ENCODE measurements around the gene BPIFA2. TPM values are rescaled to one million over a fixed set of nuclear protein-coding genes. Genes with fewer than 3 reads are reported as not detected.
"Not testable (repeated sequence)": the region's sequence is repeated elsewhere in the genome, so short reads cannot be mapped to it uniquely, and the experiment has no call there.

Gene BPIFA2, protein sequence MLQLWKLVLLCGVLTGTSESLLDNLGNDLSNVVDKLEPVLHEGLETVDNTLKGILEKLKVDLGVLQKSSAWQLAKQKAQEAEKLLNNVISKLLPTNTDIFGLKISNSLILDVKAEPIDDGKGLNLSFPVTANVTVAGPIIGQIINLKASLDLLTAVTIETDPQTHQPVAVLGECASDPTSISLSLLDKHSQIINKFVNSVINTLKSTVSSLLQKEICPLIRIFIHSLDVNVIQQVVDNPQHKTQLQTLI
- not detected in 2 replicates for total RNA-seq (2014; rRNA removed; shearing (Covaris generic))

DNA sequence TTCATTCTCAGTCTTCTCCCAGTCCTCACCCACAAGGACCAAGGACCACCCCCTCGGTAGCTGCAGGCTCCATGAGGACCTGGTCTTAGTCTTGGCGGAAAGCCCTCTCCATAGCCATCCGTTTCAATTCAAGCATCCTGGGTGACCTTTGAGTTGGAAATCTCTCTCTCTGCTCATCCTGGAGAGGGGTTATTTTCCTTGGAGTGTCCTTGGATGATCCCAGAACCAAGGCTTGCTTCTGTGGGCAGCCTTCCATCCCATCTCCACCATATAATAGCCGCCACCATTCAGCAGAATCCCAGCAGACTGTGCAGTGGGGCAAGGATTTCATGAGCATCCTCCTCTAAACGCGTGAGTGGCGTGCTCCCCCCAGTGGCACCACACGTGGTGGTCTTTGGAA is at the start of gene BPIFA2:
Gene BPIFA2, plus strand, starts transcription at position 301 of the 400 bp plus-strand sequence. CDS start 987 bp downstream, outside the sequence.
- no peaks in the 10 kb centered on the region for H3K36me3 ChIP-seq (replicated peaks; ENCODE audit: control insufficient read depth, insufficient read depth, low read length)
- H3K4me3 ChIP-seq (ENCODE audit: insufficient read depth, low read depth, low read length), result no peak within 1 kb of the TSS
- no peak for DNase-seq
- H3K27me3 ChIP-seq (ENCODE audit: control insufficient read depth, insufficient read depth, low read length), result no peaks in the 10 kb centered on the region

DNA sequence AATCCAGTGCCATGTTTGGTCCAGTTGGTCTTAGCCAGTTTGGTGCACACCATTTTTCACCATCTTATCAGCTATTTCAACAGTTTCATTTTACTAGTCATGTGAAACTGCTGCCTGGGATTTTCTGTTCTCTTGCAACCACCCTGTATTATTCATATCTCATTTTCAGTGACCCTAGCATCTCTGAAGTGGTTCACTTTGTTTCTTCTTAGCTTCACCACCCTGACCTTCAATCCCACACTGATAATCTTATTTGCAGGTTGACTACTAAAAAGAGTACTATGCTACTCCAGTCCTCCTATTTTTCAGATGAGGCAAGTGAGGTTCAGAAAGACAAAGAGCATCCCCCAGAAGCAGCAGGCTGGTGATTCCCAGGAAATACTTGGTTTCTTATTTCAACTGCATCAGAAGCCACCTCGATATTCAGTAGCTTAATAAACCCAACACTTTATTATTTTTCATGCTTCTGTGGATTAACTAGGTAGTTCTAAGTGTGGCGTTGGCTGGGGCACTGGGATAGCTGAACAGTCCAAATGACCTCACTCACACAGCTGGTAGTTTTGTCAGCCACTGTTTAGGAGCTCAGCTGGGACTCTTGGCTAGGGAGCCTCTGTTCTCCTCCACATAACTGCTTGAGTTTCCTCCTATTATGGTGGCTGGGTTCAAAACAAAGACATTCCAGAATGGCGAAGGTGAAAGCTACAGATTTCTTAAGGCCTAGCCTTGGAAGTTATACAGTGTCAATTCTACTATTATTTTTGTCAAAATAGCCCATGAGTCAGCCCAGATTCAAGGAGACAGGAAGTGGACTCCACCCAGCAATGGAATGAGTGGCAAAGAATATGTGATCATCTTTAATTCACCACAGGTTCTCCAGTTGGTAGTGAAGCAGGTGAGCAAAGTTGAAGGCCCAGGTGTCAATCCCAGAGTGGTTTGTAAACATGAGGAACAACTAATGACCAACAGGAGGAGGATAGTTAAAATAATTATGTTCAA is 47.9 kb upstream of the BPIFA2 start:
- no peak overlapping the region for H3K4me3 ChIP-seq (ENCODE audit: insufficient read depth, low read depth, low read length)
- H3K36me3 ChIP-seq (replicated peaks; ENCODE audit: control insufficient read depth, insufficient read depth, low read length), result no peaks in the 10 kb centered on the region
- DNase-seq, result no peak
- no peaks in the 10 kb centered on the region for H3K27me3 ChIP-seq (ENCODE audit: control insufficient read depth, insufficient read depth, low read length)

DNA sequence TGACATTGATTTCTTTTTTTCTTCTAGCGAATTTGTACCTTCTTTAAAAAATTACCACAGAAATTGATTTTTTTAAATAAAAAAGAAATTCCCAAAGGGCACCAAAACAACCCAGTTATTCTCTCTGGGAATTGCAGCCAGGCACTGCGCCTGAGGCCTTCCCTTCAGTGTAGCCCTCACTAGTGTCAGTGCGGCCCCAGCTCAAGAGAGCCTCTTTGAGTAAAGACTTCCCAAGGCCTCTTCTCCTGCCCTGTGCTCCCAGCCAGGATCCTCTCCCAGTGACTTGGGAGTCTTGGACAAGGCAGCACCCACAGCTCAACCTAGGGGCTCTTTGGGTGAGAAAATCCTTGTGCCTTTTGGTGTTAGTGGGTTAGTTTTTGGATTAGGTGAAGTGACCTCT is 47.0 kb upstream of the BPIFA2 start:
- no peaks in the 10 kb centered on the region for H3K27me3 ChIP-seq (ENCODE audit: control insufficient read depth, insufficient read depth, low read length)
- no peak overlapping the region for H3K4me3 ChIP-seq (ENCODE audit: insufficient read depth, low read depth, low read length)
- DNase-seq, result no peak
- no peaks in the 10 kb centered on the region for H3K36me3 ChIP-seq (replicated peaks; ENCODE audit: control insufficient read depth, insufficient read depth, low read length)

DNA sequence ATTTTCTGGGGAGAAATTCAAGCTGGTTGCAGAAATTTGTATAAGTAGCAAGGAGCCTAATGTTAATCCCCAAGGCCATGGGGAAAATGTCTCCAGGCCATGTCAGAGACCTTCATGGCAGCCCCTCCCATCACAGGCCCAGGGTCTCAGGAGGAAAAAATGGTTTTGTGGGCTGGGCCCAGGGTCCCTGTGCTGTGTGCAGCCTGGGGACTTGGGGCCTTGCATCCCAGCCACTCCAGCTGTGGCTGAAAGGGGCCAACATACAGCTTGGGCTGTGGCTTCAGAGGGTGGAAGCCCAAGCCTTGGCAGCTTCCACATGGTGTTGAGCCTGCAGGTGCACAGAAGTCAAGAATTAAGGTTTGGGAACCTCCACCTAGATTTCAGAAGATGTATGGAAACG is 45.7 kb upstream of the BPIFA2 start:
- not testable (repeated sequence) for H3K4me3 ChIP-seq (ENCODE audit: insufficient read depth, low read depth, low read length); DNase-seq; H3K36me3 ChIP-seq (replicated peaks; ENCODE audit: control insufficient read depth, insufficient read depth, low read length); H3K27me3 ChIP-seq (ENCODE audit: control insufficient read depth, insufficient read depth, low read length)

DNA sequence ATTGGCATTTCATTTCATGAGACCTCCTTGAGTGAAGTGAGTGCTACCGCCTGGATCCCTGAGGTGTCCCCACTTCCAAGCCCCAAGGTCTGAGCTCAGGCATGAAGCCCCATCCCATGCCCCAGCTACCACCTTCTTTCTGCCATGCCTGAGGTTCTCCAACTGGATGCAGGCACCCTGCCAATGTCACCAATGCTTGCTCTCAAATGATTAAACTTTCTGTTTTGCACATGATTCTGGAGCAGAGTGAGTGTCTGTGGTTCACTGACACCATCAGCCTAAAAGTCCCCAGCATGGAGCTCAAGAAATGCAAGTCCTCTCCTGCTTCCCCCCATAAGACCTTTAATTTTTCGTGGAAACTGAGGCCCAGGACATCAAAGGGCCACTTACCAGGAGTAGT is 43.7 kb upstream of the BPIFA2 start:
- no peak for DNase-seq

DNA sequence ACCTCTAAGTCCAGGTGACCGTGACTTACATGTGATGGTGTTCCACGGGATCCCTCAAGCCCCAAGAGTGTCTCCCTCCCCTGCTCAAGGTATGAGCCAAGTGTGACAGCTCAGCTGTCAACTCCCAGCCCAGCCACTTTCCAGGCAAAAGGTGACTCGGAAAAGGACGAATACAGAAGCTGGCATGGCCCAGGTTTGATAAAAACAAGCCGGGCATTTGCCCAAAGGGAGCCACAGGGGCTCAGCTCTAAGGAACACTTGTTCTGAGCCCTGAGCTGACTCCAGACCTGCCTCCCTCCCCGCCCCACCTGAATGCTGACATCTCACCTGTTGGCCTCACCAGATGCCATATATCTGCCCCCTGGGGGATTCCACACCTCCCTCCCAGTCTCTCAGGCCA is 43.0 kb upstream of the BPIFA2 start:
- no peaks in the 10 kb centered on the region for H3K27me3 ChIP-seq (ENCODE audit: control insufficient read depth, insufficient read depth, low read length)
- H3K36me3 ChIP-seq (replicated peaks; ENCODE audit: control insufficient read depth, insufficient read depth, low read length), result no peaks in the 10 kb centered on the region
- DNase-seq, result no peak
- H3K4me3 ChIP-seq (ENCODE audit: insufficient read depth, low read depth, low read length), result no peak overlapping the region

More for the DNA sequence above, 43.7 kb upstream of the BPIFA2 start:
- H3K27me3 ChIP-seq (ENCODE audit: control insufficient read depth, insufficient read depth, low read length), result no peaks in the 10 kb centered on the region
- H3K36me3 ChIP-seq (replicated peaks; ENCODE audit: control insufficient read depth, insufficient read depth, low read length), result no peaks in the 10 kb centered on the region
- no peak overlapping the region for H3K4me3 ChIP-seq (ENCODE audit: insufficient read depth, low read depth, low read length)

DNA sequence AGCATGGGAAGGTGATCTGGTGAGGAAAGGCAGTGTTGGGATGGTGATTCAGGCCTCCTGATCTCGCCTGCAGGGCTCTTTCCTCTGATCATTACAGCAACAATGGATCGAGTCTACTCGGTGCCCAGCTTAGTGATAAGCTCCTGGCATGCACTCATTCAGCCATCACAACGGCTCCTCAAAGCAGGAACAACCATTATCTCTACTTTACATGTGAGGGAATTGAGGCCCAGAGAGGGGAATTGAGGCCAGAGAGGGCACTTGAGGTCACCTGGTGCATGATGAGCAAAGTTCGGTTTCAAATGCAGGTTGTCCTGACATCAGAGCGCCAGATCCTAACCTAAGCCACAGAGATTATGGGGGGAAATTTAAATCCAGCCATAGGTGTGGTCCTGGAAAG is 42.0 kb upstream of the BPIFA2 start:
- no peak for DNase-seq
- no peak overlapping the region for H3K4me3 ChIP-seq (ENCODE audit: insufficient read depth, low read depth, low read length)

DNA sequence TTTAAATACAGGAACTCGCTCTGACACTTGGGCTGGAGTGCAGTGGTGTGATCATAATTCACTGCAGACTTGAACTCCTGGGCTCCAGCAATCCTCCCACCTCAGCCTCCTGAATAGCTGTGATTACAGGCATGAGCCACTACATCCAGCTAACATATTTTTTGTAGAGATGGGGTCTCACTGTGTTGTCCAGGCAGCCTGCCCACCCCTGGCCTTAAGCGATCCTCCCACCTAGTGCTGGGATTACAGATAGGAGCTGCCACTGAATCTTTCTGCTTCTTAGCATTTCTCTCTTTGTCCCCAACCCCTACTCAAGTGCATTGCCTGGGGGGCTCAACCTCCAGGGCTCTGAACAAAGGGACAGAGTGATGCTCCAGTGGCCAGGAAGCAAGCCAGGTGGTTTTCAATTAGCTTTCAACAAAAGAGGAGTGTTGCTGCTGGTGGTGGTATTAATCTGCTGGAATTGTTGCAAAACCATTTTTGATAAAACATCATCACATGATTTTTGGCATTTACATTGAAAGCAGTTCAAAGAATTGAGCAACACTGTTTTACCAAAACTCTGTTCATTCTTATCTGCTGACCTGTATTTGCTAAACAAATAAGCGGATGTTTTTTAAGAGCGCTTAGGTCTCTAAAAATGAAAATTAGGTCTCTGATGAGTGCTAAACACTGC is 40.4 kb upstream of the BPIFA2 start:
- no peaks in the 10 kb centered on the region for H3K36me3 ChIP-seq (replicated peaks; ENCODE audit: control insufficient read depth, insufficient read depth, low read length)
- no peak for DNase-seq
- no peaks in the 10 kb centered on the region for H3K27me3 ChIP-seq (ENCODE audit: control insufficient read depth, insufficient read depth, low read length)
- no peak overlapping the region for H3K4me3 ChIP-seq (ENCODE audit: insufficient read depth, low read depth, low read length)

More for the DNA sequence above, 42.0 kb upstream of the BPIFA2 start:
- Histone ChIP-seq H3K27me3 (ENCODE audit: control insufficient read depth, insufficient read depth, low read length) (no peaks in the 10 kb centered on the region), H3K36me3 (replicated peaks; ENCODE audit: control insufficient read depth, insufficient read depth, low read length) (no peaks in the 10 kb centered on the region)

DNA sequence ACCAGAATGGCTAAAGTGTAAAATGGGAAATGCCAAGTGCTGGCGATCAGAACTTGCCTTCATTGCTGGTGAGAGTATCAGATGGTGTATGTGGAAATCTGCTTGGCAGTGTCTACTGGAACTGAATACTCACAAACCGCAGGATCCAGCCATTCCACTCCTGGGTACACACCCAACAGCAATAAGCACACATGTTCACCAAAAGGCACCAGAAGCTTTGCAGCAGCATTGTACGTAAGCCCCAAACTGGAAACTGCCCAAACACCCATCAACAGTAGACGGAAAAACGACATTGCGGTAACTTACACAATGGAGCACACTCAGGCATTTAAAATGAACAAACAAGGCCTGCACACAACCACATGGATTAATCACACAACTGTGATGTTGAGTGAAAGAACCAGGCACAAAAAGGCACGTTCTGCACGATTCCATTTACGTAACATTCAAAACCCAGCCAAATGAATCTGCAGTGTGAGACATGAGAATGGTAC is 37.3 kb upstream of the BPIFA2 start:
- Histone ChIP-seq H3K36me3 (replicated peaks; ENCODE audit: control insufficient read depth, insufficient read depth, low read length) (no peaks in the 10 kb centered on the region), H3K4me3 (ENCODE audit: insufficient read depth, low read depth, low read length) (no peak overlapping the region), H3K27me3 (ENCODE audit: control insufficient read depth, insufficient read depth, low read length) (no peaks in the 10 kb centered on the region)
- DNase-seq, result no peak

DNA sequence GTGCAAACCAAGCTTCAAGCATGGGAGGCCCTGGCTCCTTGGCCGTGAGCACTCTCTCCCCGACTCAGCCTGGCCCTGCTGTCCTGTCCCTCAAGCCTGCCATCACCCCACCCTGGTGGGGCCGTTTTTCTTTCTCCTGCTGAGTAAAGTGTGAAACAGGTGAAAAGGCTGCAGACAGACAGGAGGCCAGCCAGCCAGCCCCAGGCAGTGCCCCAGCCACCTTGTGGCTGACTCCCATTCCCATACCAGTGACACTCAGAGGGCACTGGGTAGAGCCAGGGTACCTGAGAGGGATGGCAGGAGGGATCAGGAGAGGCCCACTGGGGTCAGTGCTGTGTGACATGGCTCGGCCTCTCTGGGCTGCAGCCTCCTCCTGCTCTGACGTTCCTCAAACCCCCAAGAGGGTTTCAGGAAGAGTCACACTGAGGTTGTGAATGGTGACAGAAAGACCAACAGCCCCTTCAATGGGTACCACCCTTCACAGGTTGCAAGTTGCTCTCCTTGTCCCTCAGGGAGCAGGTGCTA is 35.9 kb upstream of the BPIFA2 start:
- no peak for DNase-seq
- no peaks in the 10 kb centered on the region for H3K36me3 ChIP-seq (replicated peaks; ENCODE audit: control insufficient read depth, insufficient read depth, low read length)
- no peaks in the 10 kb centered on the region for H3K27me3 ChIP-seq (ENCODE audit: control insufficient read depth, insufficient read depth, low read length)
- H3K4me3 ChIP-seq (ENCODE audit: insufficient read depth, low read depth, low read length), result no peak overlapping the region

DNA sequence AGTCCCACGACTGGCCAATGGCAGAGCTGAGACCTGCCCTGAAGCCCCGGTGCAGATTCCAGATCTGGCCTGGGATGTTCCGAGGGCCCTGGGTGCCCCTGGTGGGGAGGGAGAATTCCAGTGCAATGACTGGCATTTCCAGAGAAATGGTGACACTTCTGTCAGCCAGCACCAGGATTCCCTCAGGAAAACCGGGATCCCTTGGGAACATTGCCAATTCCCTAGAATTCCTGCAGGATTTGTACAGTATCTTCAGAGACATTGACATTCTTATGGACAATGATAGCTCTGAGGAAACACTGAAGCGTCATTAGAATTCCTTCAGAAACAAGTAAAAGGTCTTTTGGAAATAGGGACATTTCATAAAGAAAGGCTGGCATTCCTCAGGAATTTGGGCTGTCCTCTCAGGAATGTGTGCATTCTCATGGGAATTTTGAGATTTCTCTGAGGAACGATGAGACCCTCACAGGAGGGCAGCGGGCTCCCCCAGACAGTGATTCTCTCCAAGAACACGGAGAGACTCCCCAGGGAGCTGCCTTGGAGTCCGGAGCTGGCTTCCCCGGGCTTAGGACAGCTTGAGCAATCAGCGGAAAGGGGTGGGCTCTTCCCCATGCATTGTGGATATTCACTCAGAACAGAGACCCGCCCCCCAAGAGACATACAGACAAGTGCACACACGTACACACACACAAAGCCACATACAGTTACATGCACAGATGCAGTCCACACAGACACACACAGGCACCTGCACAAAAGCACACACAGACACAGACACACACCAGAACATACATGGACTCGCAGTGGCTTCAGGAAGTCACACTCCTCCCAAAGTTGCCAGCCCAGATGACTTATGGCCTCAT is 35.2 kb upstream of the BPIFA2 start:
- H3K27me3 ChIP-seq (ENCODE audit: control insufficient read depth, insufficient read depth, low read length), result no peaks in the 10 kb centered on the region
- H3K4me3 ChIP-seq (ENCODE audit: insufficient read depth, low read depth, low read length), result no peak overlapping the region
- H3K36me3 ChIP-seq (replicated peaks; ENCODE audit: control insufficient read depth, insufficient read depth, low read length), result no peaks in the 10 kb centered on the region
- peak; percentile 71 for DNase-seq

DNA sequence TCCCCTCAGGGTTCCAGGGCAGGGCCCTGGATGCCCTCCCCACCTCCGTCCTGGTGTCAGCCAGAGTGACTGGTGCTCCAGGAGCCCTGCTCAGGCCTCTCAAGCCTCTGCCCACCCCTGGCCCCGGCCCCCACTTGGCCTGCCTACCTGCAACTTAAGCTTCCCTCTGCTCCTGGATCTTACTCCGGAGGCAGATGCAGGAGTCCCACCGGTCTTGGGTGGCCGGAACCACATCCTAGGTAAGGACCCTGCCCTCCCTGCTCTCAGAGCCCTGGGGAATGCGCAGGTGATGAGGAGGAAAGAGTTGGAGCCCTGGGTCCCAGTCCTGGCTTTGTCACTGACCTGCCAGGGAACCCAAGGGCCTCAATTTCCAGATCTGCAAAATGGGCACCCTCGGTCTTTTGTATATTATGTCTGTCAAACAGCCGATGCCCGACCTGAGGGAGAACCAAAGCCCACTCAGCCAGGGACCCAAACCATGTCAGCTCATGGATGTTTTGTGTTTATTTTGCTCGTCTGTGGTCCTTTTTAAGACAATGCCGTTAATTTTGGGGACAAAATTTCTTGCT is 34.5 kb upstream of the BPIFA2 start:
- Histone ChIP-seq H3K36me3 (replicated peaks; ENCODE audit: control insufficient read depth, insufficient read depth, low read length) (no peaks in the 10 kb centered on the region), H3K4me3 (ENCODE audit: insufficient read depth, low read depth, low read length) (no peak overlapping the region), H3K27me3 (ENCODE audit: control insufficient read depth, insufficient read depth, low read length) (no peaks in the 10 kb centered on the region)
- peak; percentile 37 for DNase-seq

DNA sequence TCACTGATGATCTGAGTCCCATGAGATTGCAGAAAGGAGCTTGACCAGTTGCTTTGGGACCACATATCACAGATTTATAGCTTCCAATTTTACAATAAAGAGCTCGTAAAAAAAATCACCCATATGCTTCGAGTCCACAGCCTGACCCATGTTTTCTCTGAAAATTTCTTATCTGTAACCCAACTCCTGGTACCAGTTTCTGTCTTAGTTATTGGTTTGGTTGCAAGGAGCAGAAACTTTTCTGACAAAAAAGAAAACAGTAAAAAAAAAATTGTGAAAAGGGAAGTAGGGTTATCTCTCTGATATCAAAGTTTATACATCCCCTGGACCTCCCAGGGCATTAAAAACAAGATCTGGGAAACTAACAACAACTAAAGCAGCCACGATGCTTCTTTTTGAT is 30.8 kb upstream of the BPIFA2 start:
- no peak for DNase-seq
- no peaks in the 10 kb centered on the region for H3K36me3 ChIP-seq (replicated peaks; ENCODE audit: control insufficient read depth, insufficient read depth, low read length)
- no peaks in the 10 kb centered on the region for H3K27me3 ChIP-seq (ENCODE audit: control insufficient read depth, insufficient read depth, low read length)
- H3K4me3 ChIP-seq (ENCODE audit: insufficient read depth, low read depth, low read length), result no peak overlapping the region

All from H7 (cell line).